ENCODE results near the gene NMNAT2. TPM values are rescaled to one million over a fixed set of nuclear protein-coding genes. Genes with fewer than 3 reads are reported as not detected.
A peak's percentile ranks its signal among the peaks of the same experiment; 100 is the strongest.

NMNAT2 gene
- total and polyA plus RNA-seq, 2 experiments from 2014 or later, result 3.6 to 10.0 TPM

GRCh38 chr1:183319051-183319450 is 99.1 kb downstream of the NMNAT2 start (continued):
- TF ChIP-seq EZH2 (IDR thresholded peaks at IDR 0.05; ENCODE audit: low read depth, unreplicated experiment), result no peak
- no peak for TF ChIP-seq EZH2phosphoT487 (IDR thresholded peaks at IDR 0.05; ENCODE audit: unreplicated experiment)
- TF ChIP-seq ZNF114 (CRISPR knock-in tag; IDR thresholded peaks at IDR 0.05), result no peak
- no peak for TF ChIP-seq NANOG (IDR thresholded peaks at IDR 0.05; ENCODE audit: borderline replicate concordance)
- no peak for TF ChIP-seq POLR2AphosphoS5 (IDR thresholded peaks at IDR 0.05; ENCODE audit: low read depth)
- TF ChIP-seq, protein P1, sequence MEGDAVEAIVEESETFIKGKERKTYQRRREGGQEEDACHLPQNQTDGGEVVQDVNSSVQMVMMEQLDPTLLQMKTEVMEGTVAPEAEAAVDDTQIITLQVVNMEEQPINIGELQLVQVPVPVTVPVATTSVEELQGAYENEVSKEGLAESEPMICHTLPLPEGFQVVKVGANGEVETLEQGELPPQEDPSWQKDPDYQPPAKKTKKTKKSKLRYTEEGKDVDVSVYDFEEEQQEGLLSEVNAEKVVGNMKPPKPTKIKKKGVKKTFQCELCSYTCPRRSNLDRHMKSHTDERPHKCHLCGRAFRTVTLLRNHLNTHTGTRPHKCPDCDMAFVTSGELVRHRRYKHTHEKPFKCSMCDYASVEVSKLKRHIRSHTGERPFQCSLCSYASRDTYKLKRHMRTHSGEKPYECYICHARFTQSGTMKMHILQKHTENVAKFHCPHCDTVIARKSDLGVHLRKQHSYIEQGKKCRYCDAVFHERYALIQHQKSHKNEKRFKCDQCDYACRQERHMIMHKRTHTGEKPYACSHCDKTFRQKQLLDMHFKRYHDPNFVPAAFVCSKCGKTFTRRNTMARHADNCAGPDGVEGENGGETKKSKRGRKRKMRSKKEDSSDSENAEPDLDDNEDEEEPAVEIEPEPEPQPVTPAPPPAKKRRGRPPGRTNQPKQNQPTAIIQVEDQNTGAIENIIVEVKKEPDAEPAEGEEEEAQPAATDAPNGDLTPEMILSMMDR (conservative IDR thresholded peaks at IDR 0.05; ENCODE audit: low read depth in 2 of 2), result no peak

DNA sequence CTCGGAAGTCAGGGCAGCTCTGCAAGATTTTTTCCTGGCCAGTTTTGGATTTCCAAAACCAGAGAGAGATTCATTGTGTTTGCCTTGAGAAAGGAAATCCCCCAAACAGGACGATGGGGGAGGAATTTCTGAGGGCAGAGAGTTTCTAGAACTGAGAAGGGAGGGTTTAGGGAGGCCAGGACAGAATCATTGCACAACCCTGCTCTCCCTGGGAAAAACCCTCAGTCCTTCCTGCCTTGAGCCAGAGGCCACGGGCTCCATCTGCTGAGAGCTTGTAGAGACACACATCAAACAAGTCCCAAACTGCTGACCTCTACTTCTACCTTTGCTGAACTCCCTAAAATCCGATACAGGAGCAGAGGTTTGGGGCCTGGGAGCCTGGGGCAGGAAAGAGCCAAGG is 99.7 kb downstream of the NMNAT2 start:
- Histone ChIP-seq H3F3A (replicated peaks; ENCODE audit: low read depth) (peaks cover 6% of the 10 kb centered on the region; the same call in 1 of the 2 replicates), H3K4me2 (no peak overlapping the region), H3K36me3 (ENCODE audit: insufficient read depth) (no peaks in the 10 kb centered on the region), H3K4me1 (ENCODE audit: insufficient read depth) (peaks cover 24% of the 10 kb centered on the region), H3K79me2 (replicated peaks; ENCODE audit: insufficient read depth) (no peaks in the 10 kb centered on the region), H3K27ac (ENCODE audit: low read depth) (peak overlapping the region; percentile 4; the same call in 1 of the 2 replicates), H3K9me2 (ENCODE audit: insufficient read depth) (peaks cover 4% of the 10 kb centered on the region; the same call in 1 of the 2 replicates), H3K27me3 (ENCODE audit: insufficient read depth) (no peaks in the 10 kb centered on the region), H3K4me3 (no peak overlapping the region), H2AFZ (no peak overlapping the region), H4K20me1 (replicated peaks; ENCODE audit: insufficient read depth) (no peaks in the 10 kb centered on the region)
- Mint-ChIP-seq H3K27me3 (ENCODE audit: insufficient read depth, low read depth, poor library complexity) (peaks cover 1% of the 10 kb centered on the region), H3K4me3 (no peak overlapping the region), H3K4me1 (peaks cover 45% of the 10 kb centered on the region), H3K36me3 (ENCODE audit: low read depth) (peaks cover 9% of the 10 kb centered on the region), H3K27ac (0 out of 2 replicates have a peak overlapping the region, but pooled peaks have one; percentile 57), H3K9me3 (peaks cover 7% of the 10 kb centered on the region; the same call in 2 of the 3 replicates)
- peak; percentile 75 for DNase-seq (ENCODE audit: low spot score)
- peak; percentile 72 for ATAC-seq
- TF ChIP-seq ZNF462 (CRISPR knock-in tag; IDR thresholded peaks at IDR 0.05) (no peak), ZNF331 (CRISPR knock-in tag; IDR thresholded peaks at IDR 0.05; ENCODE audit: low read depth) (no peak), EZH2 (IDR thresholded peaks at IDR 0.05; ENCODE audit: low read depth, unreplicated experiment) (no peak), POLR2AphosphoS5 (IDR thresholded peaks at IDR 0.05; ENCODE audit: low read depth) (no peak), JUNB (IDR thresholded peaks at IDR 0.05; ENCODE audit: unreplicated experiment) (no peak), EZH2phosphoT487 (IDR thresholded peaks at IDR 0.05; ENCODE audit: unreplicated experiment) (no peak), ZNF114 (CRISPR knock-in tag; IDR thresholded peaks at IDR 0.05) (no peak)
- TF ChIP-seq, protein P1 (conservative IDR thresholded peaks at IDR 0.05; ENCODE audit: low read depth in 2 of 2), result peak; percentile 40 to 69
- TF ChIP-seq, protein P2, sequence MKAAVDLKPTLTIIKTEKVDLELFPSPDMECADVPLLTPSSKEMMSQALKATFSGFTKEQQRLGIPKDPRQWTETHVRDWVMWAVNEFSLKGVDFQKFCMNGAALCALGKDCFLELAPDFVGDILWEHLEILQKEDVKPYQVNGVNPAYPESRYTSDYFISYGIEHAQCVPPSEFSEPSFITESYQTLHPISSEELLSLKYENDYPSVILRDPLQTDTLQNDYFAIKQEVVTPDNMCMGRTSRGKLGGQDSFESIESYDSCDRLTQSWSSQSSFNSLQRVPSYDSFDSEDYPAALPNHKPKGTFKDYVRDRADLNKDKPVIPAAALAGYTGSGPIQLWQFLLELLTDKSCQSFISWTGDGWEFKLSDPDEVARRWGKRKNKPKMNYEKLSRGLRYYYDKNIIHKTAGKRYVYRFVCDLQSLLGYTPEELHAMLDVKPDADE (IDR thresholded peaks at IDR 0.05), result no peak
